A204.1 (cell line): Measurements from ENCODE around the gene CEP83.

Experiments
- FAIRE-seq: peaks from 2 replicates; lab custom pipeline; 2012; peaks lifted over from hg19 to GRCh38; lab: Jason Lieb, UNC

The CEP83 gene

DNA sequence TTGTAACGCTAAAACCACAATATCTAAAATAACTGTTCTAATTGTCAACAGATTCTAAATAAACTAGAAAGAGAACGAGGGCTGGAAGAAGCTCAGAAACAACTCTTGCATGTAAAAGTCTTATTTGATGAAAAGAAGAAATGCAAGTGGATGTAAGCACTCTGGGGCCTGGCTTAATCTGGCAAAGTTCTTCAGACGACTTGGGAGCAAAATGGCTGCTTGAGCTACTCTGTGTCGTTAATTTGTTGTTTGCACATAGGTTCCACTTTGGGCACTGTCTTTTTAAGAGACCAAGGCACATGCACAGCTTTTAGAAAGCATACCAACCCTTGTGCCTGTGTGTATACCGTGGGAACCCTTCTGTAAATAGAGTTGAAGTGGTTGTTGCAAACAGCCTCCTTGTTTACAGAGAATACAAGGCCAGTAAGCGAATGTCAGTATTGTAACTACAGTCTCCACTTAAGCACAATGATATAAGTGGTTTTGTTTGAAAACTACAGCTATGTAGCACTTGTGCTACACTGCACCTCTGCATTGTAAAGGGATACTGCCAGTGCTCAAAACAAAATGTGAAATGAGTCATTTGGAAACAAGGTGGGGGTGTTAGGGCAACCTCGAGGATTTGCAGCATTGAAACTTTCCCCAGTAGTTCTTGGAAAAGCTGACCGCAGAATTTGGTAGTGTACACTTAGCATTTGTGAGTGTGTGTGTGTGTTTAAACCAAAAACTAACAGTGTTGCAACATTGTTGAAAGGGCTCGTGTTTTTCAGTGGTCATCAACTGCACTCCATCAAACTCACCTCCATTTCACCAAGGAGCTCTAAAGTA is 154.3 kb downstream of the CEP83 start:
- no peak for FAIRE-seq

DNA sequence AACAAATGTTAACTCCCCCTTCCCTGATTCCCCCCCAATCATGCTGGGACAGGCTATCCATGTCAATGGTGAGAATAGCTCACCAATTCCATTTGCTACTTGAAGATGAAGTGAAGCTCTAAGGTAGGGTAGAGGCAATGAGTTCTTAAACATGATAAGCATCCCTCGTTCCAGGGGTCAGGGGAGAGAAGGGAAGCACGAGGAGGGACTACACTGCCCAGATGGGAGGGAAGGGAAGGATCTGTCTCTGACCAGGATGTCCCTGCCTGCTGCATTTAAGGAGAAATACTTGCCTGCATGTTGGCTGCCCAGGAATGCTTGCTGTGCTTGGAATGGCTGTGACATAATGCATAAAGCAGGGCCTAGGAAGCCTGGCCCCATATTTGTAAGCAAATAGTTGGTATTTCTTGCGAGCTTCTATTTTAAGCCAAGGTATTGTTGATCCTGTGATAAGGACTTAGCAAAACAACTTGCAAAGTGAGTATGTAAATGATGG is 155.1 kb downstream of the CEP83 start:
- FAIRE-seq: no peak

DNA sequence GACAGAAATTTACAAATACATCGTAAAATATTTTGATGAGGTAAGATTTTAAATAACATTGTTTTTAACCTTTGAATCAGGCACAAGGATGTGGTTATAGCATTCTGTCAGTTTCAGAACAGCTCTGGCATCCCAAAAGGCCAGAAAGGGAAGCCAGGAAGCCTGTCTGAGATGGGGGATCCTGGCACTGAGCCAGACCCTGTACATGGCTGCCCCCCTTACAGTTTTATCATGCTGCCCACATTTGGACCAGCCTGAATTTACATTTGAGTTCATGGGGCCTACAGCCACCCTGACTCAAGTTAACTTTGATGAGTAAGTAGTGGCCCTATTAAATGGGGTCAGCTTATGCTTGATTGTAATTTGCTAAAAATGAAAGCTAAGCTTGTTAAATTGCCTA is 155.7 kb downstream of the CEP83 start:
- no peak for FAIRE-seq

DNA sequence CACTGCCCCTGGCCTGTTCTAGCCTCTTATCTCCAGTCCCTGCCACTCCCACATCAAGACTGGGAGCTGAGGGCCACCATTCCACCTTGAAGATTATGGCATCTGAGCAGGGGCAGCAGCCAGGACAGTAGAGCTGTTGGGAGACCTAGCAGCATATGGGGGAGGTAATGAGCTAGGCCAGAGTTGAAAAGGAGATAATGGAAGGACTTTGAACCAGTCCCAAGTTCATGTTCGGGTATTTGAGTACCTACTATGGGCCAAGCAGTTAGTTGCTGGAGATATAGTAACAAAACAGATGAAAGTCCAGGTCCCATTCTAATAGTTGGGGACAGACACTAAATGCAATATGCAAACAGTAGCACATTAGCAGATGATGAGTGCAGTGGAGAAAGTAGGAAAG is 159.8 kb downstream of the CEP83 start:
- no peak for FAIRE-seq

DNA sequence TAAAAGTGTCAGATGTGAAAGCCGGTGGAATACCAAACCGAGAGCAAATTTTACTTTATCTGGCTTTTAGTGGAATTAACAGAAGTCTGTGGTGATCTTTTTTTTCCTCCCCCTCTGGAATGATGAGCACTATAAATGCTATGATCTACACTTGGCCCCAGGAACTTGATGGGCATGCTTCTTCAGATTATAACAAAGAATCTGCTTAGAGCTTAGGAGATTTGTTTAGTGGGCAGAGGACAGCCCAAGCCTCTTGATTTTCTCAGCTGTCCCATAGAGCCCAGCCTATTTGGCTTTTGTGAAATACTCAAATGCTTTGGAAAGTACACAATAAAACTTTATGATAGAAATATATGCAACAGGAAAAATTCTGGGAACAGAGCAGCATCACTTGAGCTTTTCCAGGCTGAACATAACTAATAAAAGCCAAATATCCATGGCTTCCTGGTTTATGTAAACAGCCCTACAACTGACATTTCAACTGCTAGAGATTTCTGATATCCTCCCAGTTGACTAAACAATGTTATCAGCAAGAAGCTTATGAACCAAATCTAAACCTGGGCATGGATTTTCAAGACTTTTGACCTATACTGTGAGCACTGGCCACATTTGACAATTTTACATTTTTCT is 161.7 kb downstream of the CEP83 start:
- no peak for FAIRE-seq

DNA sequence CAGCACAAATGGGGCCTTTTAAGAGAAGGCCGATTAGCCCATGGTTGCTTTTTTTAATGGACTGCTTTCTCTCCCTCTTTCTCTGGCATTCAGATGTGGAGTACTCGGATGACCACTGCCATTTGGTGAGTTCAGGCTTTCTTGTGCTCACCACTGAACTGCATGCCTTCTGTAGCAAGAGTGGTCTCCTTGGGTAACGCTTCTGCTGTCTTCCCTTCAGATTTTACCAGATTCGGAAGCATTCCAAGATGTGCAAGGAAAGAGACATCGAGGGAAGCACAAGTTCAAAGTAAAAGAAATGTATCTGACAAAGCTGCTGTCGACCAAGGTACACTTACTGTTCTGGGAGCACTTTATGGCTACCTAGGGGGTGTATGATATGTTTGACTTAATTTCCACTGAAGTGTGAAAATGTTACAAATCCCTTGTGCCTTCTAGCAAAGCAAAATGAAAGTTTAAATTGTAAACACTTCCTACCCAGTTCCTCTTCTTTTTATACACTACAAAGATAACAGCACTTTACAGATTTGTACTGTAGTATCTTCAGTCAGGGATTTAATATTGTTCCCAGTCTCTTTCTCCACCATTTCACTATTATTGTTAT is 162.5 kb downstream of the CEP83 start:
- FAIRE-seq: no peak

DNA sequence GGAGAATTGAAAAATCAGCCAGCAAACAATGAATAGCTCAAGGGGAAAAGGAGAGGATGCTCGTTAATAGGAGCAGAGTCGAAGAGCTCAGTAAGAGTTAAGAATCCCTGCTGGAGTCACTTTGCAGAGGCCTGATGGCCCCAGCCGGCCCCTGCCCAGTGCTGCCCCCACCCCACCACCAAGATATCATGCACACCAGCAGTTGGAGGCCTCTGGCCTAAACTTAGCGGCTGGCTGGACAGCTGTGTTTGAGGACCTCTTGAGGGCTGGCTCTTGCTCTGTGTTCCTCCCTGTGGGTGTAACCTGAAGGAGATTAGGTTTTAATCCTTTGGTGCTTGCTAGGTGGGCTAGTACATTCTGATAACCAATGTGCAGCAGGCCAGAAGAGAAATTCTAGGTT is 169.3 kb downstream of the CEP83 start:
- FAIRE-seq: no peak

DNA sequence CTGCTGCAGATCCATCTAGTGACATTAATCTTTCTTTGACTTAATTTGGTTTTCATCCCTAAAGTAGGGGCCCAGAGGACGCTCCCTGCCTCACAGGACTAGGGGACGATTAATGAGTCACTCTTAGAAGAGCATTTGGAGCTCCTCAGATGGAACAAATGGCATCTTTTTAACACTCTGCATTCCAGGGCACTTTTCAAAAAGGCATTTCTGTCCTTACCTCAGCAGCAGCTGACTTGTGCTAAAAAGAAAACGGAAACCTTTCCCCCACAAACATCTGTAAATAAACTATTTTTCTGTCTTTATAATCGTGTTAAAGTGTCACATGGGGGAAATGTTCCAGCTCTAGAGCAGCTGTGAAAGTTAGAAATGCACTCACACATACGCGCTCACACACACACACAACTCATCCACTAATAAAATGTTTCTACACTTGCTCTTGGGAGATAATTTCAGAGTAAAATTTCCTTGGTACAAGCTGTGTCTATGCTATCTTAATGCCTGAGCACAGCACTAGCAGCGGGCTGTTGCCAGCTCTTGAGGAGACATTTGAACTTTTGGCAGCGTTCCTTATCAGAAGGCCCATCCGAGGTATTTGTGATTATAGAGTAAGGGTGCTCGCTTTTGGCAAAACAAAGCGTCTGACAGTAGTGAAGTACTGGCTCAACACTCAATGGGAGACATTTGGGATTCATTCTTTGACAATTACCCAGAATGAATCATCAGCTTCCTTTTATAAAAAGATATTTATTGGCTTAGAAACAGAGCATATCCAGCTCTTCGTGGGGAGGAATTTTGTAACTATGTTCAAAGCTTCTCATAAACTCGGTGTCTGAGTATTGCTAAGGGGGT is 170.0 kb downstream of the CEP83 start:
- no peak for FAIRE-seq

DNA sequence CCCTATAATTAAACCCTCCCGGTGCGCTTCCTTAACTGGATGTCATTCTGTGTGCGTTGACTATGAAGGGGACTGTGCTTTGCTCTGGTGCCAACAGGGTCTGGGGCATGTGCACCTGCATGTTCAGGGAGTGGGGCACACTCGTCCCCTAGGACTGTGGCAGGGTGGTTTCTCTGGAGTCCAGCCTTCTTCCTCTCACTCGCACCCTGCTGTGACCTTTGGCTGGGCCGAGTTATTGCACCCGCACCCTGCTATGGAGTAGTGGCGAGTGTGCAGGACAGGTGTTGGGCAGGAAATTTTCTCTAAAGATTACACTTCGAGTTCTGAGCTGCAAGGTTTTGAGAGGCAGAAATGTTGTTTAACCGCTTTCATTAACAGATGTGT is 172.4 kb downstream of the CEP83 start:
- FAIRE-seq: no peak

DNA sequence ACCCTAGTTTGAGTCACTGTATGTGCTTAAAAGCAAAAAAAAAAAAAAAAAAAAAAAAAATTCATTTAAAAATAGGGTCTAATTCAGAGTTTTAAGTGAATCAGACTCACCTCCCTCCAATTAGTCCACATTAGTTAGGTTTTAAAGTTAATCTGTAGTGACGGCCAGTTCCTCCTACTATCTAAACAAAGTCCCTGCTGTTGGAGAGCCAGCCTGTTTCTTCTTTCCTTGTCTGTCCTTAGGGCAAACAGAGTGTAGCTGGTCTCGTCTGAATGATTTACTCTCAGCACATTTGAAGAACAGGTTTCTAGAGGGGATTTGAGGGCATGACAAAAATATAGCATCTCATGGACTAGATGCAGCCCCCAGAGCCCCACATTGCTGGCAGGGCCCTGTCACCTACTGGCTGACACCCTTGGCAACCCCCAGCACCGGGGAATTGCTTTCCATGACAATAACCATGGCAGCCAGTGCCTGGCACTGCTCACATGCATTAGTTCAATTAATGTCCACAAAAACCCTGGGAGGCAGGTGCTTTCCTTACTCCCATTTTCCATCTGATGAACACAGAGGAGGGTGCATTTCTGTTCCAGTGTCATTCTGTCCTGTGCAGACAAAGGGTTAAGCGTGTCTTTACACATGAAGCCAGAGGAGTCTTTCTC is 173.0 kb downstream of the CEP83 start:
- no peak for FAIRE-seq

DNA sequence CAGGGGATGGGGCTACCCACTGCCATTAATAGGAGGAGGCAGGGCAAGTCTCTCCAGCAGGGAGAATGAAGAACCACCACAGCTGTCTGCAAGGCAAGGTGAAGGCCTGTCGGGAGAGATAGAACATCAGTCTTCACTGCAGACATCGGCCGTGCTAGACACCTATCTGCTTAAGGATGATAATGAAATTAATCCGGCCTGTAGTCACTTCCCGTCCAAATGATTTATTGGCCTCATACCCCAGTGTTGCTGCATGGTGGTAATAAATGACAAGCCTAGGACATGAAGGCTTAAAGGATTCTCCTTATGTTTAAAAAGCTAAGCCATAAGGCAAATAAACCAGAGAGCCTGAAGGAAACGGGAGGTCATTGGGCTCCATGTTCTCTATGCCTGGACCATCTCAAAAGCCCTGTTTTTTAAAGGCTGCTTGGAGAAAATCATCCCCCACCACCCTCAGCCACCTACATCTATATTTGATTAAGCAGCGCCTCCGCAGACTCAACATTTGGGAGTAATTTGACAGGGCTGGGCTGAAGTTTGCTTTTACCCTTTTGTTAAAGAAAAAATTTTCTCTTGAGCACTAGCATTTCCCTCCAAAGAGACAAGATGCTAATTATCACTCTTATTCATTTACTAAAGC is 173.6 kb downstream of the CEP83 start:
- FAIRE-seq: no peak

DNA sequence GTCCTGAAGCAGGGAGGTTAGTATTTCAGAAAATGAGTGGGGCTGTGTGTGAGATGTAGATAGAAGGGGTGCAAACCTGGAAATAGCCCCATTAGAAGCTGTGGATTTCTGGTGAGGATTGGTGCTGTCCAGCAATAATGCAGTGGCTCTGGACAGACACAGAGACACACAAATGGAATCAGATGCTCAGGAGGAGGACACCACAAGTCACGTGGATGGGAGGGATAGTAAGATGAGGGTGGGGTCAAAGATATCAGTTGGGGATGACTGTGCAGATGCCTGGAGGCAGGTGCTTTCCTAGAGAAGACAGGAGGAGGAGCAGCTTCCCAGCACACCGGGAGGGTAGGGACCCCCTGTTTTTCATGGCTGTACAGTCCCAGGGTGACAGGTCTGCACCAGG is 174.8 kb downstream of the CEP83 start:
- no peak for FAIRE-seq

DNA sequence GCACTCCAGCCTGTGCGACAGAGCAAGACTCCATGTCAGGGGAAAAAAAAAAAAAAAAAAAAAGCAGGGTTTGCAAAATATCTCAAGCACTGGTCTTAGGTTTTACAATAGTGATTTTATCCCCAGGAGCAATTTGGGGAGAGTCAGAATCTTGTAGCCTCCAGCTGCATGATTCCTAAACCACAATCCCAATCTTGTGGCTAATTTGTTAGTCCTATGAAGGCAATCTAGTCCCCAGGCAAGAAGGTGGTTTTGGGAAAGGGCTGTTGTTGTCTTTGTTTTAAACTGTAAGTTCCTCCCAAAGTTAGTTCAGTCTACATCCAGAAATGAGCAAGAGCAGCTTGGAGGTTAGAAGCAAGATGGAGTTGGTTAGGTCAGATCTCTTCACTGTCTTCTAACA is 175.6 kb downstream of the CEP83 start:
- FAIRE-seq: no peak

DNA sequence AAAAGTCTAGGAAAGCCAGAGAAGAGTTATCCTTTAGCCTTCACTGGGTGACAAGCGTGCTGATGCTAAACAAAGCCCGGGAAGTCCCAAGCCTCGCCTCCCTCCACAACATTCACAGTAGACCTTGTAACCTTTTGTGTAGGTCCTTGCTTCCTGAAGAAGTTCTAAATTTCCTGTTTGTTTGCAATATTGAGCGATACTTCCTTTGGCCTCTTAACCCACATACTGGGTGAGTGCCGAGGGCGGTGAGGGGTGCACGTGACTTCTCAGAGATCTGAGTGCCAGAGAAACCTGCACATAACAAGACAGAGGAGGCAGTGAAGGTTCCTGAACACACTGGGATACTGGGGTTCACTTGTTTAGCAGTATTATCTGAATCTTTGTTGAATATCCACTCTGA is 177.0 kb downstream of the CEP83 start:
- no peak for FAIRE-seq

DNA sequence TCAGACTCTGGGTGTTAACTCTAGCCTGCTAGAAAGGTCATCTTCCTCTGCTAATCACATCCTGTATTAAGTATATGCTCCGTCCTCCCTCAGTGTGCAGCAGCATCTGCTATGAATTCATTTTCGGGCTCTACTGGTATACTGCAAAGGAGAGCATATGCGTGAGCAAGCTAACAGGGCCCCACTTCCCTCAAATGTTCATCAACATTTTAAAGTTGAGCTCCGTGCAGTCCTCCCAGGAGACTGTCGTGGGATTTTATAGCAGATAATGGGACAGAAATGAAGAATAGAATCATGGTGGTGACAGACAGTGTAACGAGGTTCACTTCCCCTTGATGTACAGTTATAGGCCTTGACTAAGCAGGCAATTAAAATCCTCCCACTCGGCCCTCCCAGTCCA is 179.6 kb downstream of the CEP83 start:
- no peak for FAIRE-seq

DNA sequence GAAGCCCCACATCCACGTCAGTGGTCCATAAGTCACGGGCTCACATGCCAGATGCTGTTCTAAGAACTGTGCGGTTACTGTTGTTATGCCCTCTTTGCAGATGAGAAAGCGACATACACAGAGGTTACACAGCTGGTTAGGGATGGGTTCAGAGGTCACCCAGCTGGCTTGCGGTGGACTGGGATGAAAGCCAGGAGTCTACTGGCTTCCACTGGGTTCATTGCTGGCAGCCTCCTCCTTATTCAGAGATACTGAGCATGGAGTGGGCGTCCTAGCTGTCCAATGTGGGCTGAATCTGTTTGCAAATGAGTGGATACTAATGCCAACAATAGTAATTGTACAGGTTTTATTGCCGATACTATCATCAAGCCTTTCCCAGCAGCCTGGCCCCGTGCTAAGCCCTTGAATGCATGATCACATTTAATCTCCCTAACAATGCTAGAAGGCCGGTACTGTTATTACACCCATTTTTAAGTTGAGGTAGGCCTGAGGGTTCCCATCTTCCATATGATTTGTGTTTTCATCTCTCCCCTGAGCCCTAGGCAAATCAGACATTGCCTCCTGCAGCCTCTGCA is 182.2 kb downstream of the CEP83 start:
- no peak for FAIRE-seq

DNA sequence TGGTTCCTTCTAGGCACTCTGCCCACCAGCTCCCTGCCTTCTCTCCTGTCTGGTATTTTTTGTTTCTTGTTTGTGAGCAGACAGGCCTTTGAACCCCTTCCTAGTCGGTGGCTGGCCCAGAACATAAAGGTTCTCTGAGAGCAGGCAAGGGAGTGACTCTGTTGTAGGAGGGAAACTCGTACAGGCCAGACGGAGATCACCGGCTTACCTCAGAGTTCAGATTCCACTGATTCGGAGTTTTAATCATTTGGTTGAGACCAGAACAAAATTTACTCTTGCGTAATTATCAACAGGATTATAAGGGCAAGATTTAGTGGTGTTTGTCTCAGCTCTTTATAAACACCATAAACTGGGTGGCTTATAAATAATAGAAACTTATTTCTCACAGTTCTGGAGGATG is 182.9 kb downstream of the CEP83 start:
- FAIRE-seq: no peak

DNA sequence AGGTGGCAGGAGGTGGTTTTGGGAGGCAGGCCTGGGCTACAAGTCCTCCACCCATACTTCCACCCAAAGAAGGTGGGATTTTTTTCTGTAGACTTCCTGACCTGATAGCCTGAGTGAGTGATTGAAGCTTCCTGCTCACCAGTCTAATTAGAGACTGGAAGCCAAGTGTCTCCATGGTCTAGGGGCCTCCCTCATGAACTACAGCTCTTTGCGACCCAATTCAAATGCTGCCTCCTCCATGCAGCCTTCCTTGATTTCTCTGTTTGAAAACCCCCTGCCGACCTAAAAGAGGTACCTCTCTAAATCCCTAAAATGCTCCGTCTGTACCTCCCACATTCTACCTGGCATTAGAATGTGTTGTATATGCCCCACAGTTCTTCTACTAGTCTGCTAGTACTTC is 186.4 kb downstream of the CEP83 start:
- FAIRE-seq: no peak

DNA sequence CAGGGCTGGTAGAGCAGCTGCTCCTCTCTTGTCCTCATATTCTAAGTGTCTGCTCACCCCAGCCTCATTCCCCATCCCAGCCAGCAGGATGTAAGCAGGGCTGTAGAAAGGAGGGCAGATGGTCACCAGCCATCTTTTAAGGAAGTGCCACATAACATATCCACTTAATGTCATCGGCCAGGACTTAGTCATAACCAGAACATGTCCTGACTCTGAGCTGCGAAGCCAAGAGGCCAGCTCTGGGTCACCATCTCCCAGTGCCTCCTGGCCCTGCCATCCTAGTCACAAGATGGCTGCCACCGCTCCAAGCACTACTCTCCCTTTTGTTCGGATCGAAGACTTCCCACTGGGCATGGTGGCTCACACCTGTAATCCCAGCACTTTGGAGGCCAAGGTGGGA is 187.4 kb downstream of the CEP83 start:
- no peak for FAIRE-seq

DNA sequence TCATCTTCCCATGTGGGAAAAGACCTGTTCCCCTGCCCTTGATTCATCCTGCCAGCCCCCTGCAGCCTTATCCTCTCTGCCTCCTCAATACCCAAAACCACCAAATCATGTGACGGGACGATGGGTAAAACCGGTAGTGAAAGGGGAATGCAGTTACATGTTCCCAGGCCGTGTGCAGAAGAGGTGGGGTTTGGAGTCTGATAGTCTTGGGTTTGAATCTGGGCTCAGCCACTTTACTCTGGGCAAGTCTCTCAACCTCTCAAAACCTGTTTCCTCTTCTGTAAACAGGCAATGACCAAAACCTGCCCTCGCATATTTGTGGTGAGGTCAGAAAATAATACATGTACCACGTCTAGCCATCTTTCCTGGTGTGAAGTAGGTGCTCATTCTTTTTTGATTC is 188.3 kb downstream of the CEP83 start:
- FAIRE-seq: no peak

DNA sequence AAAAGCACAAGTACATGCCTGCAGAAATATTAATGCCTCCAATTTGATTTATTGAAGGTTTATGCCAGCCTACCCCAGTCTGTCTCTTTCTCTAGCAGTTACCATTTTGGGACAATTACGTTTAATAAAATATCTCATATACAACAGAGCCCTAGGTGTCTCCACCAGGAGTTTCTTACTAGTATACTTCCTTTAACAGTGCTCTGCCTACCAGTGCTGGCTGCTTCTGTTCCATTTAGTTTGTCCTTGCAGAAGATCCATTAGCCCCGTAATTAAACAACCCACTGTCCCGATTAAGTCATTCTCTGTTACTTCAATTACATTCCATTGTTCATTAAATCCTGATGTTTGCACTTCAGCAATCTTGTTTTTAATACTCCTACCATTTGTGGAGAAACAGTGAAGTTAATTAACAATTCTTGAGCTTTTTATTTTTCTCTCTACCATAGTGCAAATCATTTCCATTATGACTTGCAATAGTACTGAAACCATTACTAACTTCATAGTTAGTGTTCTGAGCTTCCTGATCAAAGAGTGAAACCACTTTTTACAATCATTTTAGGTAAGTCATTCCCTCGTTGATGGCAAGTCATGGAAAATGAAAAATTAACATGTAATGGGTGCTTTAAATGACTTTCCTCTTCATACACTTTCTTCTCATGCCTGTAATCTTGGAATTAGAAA is 190.2 kb downstream of the CEP83 start:
- no peak for FAIRE-seq
